Measurements from ENCODE around the gene CREBBP.

CREBBP gene

GRCh38 chr16:3800019-3800418, 80.5 kb downstream of the CREBBP start:
- TF ChIP-seq CTCF (IDR thresholded peaks at IDR 0.05; ENCODE audit: borderline replicate concordance, control extremely low read depth, extremely low read depth, insufficient read depth, missing control alignments): no peak
- in situ Hi-C loops (cut with MboI; ENCODE audit: low sequenced_read_pairs, unreplicated experiment): no loop called here

GRCh38 chr16:3799354-3799753, 81.2 kb downstream of the CREBBP start:
- DNase-seq (ENCODE audit: low spot score): no peak
- no peak for TF ChIP-seq CTCF (IDR thresholded peaks at IDR 0.05; ENCODE audit: borderline replicate concordance, control extremely low read depth, extremely low read depth, insufficient read depth, missing control alignments)
- in situ Hi-C loops (cut with MboI; ENCODE audit: low sequenced_read_pairs, unreplicated experiment): no loop called here

More at GRCh38 chr16:3800019-3800418, 80.5 kb downstream of the CREBBP start:
- DNase-seq (ENCODE audit: low spot score): no peak

DNA sequence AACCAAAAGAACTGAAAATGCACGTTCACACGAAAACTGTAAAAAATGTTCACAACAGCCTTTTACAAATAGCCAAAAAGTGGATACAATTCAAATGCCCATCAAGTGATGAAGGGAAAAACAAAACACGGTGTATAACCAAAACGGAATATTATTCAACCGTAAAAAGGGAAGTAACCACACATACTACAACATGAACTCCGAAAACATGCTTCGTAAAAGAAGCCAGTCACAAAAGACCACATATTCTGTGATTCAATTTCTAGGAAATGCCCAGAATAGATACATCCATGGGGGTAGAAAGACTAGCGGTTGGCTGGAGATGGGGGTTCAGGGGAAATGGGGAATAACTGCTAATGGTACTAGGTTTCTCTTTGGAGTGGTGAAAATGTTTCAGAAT, 81.7 kb downstream of the CREBBP start:
- in situ Hi-C loops (cut with MboI; ENCODE audit: low sequenced_read_pairs, unreplicated experiment): no loop called here
- DNase-seq (ENCODE audit: low spot score): no peak
- no peak for TF ChIP-seq CTCF (IDR thresholded peaks at IDR 0.05; ENCODE audit: borderline replicate concordance, control extremely low read depth, extremely low read depth, insufficient read depth, missing control alignments)

DNA sequence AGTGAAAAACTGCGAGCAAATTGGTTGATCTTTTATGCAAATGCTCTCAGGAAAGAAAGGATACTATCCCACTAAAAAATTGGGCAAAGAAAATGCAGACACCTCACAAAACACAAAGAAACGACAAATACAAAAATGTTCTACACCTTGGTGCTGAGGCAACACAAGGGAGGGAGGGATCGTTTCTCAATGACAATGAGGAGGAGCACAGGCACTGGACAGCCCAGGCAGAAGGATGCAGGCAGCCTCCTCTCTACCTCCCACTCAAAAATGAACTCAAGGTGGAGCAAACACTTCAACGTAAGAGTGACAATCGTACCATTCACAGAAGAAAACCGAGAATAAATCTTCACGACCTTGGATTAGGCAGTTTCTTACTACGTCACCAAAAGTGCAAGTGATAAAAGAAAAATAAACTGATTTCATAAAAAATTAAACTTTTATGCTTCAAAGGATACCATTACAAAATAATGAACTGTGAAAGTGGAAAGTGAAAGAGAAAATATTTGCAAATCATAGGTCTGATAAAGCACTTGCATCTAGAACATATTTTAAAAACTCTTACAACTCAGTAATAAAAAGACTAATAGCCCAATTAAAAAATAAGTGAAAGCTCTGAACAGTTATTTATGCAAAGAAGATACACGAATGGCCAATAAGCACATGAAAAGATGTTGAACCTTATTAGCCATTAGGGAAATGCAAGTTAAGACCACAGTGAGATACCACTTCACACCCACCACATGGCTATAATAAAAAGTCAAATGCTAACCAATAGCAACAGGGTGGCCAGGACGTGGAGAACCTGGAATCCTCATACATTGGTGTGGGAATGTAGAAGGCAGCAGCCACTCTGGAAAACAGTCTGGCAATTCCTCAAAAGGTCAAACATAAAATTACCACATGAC, 82.4 kb downstream of the CREBBP start:
- no peak for TF ChIP-seq CTCF (IDR thresholded peaks at IDR 0.05; ENCODE audit: borderline replicate concordance, control extremely low read depth, extremely low read depth, insufficient read depth, missing control alignments)
- in situ Hi-C loops (cut with MboI; ENCODE audit: low sequenced_read_pairs, unreplicated experiment): no loop called here
- DNase-seq (ENCODE audit: low spot score): no peak

DNA sequence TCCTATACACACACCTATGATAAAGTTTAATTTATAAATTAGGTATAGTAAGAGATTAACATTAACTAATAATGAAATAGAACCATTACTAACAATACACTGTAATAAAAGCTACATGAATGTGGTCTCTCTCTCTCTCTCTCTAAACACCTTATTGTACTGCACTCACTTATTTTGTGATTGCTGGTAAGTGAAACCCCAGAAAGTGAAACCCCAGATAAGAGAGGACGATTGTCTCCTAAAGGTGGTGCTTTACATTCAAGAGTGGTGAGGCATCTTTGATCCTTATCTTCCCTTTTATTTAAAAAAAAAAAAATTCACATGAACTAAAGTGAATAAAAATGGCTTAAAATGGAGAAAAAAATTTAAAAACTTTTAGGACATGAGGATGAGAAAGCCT, 83.0 kb downstream of the CREBBP start:
- TF ChIP-seq CTCF (IDR thresholded peaks at IDR 0.05; ENCODE audit: borderline replicate concordance, control extremely low read depth, extremely low read depth, insufficient read depth, missing control alignments): no peak
- no peak for DNase-seq (ENCODE audit: low spot score)
- in situ Hi-C loops (cut with MboI; ENCODE audit: low sequenced_read_pairs, unreplicated experiment): no loop called here

DNA sequence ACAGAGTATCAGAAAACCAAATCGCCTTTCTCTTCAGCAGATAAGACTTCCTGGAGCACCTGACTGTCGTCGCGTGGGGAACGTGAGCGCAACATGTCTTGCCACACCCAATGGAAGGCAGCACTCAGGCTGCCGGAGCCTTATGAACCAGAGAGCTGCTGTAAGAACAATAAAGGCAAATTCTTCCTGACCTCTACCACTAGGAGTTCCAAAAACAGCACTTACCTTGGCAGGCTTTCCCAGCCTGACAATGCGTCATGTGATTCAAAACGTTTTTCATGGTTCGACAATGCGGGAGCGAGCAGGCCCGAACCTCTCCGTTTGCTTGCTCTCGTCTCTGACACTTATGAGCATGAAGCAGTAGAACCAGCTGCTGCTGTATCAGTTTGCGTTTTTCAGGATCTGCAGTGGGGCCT, 87.3 kb downstream of the CREBBP start:
- no peak for DNase-seq (ENCODE audit: low spot score)
- in situ Hi-C loops (cut with MboI; ENCODE audit: low sequenced_read_pairs, unreplicated experiment): no loop called here
- TF ChIP-seq CTCF (IDR thresholded peaks at IDR 0.05; ENCODE audit: borderline replicate concordance, control extremely low read depth, extremely low read depth, insufficient read depth, missing control alignments): no peak

All from GM13976 (cell line).